Heart left ventricle (tissue), 13 donors: Measurements from ENCODE around the gene ARHGAP24.

Source experiments
- POLR2A ChIP-seq, 2 donors: fragments of 450-650 bp; IDR thresholded peaks; one replicate each; pipeline ENCODE4 v1.6.1; 2017; ENCODE audit warnings: antibody characterized with exemption in 2 of 2, mild to moderate bottlenecking in 2 of 2, moderate library complexity in 2 of 2
- TF ChIP-seq, protein P1 (sequence below), 12 donors: fragments of 200-600 bp; sonication (generic) in 4 of 12; IDR thresholded peaks; one replicate each; pipeline versions ENCODE4 v1.5.0 to v1.8.0; 2018 to 2022; ENCODE audit warnings: antibody characterized with exemption in 12 of 12, mild to moderate bottlenecking in 5 of 12
- donor health status: ischemic (EF 13 %, LVEDD 7.1; RV severe dilation, severe dysfunction).
- donor health status: DM: no; HTN: yes; CAD: no.
- donor health status: DM: no; HTN: no; CAD: no.
- donor health status: ischemic (EF 25% LVEDD 6.9; RV normal size, moderate dysfunction).
- donor health status: ischemic (EF 25% LVEDD 5.7; RV mildly dilated, moderate dysfunction).
- donor health status: ischemic (EF 35%, LVEDD 5.7; RV mildly dilated, moderate dysfunction).
- donor health status: nonischemic (EF 11% LVEDD 7.7; RV severe dilation, severe dysfunction).
- donor health status: DM: yes; HTN: yes; CAD: no.
- donor health status: PGD.
- donor health status: ischemic (EF 29% LVEDD 5.4; RV normal size, mild dysfunction).
- donor health status: nonischemic (EF 23%, LVEDD 6.1; RV moderate dilation, normal function).

- TF ChIP-seq POLR2A (IDR thresholded peaks at IDR 0.05) = no peak
- TF ChIP-seq, protein P1, sequence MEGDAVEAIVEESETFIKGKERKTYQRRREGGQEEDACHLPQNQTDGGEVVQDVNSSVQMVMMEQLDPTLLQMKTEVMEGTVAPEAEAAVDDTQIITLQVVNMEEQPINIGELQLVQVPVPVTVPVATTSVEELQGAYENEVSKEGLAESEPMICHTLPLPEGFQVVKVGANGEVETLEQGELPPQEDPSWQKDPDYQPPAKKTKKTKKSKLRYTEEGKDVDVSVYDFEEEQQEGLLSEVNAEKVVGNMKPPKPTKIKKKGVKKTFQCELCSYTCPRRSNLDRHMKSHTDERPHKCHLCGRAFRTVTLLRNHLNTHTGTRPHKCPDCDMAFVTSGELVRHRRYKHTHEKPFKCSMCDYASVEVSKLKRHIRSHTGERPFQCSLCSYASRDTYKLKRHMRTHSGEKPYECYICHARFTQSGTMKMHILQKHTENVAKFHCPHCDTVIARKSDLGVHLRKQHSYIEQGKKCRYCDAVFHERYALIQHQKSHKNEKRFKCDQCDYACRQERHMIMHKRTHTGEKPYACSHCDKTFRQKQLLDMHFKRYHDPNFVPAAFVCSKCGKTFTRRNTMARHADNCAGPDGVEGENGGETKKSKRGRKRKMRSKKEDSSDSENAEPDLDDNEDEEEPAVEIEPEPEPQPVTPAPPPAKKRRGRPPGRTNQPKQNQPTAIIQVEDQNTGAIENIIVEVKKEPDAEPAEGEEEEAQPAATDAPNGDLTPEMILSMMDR (IDR thresholded peaks at IDR 0.05) = no peak
These were observed 558.2 kb downstream of the ARHGAP24 start for GRCh38 chr4:86033171-86033570.
